ENCODE data around the gene TBCC. TPM values are rescaled to one million over a fixed set of nuclear protein-coding genes. Genes with fewer than 3 reads are reported as not detected.

The TBCC gene
- total RNA-seq, 1 experiment from 2014 or later = 38.7 TPM

DNA sequence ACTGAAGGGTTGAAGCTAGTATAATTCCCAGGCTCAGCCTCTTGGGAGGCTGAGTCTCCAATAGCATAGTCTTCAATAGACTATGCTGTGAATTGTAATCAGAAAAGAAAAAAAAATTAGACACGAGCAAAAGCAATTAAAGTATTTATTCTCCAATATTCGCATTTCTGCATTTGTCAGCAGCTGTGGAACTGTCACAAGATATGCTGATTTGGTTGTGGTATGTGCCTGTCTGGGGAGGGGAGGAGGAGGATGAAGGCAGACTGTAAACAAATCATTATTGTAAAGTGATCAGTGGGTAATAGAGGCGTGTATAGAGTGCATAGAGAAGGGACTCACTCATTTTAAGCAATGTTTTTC, 25.8 kb upstream of the TBCC start:
- no peak for DNase-seq (ENCODE audit: low spot score)

DNA sequence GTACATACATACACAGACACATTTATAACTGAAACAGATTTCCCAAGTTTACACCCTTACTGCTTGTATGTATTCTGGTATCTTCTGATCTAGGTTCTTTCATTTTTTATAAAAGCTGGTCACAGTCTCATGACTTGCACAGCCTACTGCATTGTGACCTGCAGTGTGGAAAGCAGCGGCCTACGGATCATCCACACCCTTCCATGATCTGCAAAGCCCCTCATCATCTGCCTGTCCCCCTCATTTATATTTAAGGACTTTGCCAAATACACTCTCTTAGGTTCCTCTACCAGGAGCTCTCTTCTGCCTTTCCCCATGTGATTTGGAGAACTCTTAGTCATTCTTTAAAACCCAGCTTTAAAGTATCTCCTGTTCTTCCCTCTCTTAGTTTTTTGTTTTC, 23.9 kb upstream of the TBCC start:
- DNase-seq (ENCODE audit: low spot score) = no peak

DNA sequence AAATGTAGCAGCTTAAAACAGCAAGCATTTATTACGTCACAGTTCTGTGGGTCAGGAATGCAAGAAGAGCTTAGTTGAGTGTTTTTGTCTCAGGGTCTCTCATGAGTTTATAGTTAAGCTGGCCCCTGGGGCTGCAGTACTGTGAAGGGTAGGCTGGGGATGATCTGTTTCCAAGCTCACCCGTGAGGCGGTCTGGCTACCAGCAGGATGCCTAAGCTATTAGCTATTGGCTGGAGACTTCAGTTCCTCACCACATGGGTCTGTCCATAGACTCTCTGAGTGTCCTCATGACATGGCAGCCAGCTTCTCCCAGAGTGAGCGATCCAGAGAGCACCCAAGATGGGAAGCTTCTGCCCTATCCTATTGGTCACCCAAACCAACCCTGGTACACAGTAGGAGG, 23.1 kb upstream of the TBCC start:
- DNase-seq (ENCODE audit: low spot score) = no peak

DNA sequence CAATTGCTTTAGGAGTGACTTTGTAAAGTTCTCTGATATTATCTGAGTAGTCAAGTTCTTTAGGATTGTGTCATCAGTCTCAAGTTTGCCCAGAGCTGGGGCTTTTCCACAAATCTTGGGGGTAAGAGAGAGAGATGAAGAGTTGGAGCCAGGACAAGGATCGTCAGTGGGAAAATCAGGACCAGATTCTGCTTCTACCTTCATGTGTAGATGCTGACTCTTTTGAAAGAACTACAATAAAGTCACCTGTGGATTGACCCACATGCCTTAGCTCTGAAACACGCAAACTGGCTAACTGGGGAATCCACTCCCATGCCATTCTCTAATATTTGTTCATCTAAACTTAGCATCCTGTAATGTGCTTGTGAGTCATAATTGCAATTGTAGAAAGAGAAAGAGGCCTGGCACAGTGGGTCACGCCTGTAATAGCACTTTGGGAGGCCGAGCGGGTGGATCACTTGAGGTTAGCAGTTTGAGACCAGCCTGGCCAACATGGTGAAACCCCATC, 20.3 kb upstream of the TBCC start:
- DNase-seq (ENCODE audit: low spot score) = no peak

DNA sequence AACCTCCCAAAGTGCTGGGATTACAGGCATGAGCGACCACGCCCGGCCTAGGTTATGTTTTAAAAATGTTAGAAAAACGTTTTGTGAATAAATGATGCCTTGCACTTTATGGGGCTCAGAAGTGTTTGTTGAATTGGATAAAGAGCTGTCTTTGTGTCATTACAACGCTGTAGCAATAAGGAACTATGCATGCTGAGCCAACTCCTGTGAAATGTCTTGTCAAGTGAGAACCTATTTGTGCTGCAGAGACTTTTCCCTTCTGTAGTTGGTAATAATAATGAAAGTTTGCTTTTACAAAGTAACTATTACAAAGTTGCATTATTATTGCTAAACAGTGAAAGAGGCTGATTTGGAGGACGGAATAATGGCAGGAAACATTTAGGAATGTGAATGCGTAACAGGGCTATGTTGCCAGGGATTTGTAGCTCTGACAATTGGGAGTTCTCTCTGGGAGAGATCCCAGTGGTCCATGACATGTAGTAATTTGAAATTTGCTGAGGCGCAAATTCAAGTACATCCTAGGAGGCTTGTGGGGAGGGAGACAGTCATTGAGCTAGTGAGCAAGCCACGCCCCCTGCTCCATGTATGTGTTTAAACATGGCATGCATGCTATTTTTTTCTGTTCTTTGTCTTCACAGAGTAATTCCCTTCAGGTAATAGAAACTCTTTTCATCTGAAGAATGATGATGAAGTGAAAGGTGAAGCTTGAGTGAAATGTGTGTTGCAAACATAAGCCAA, 19.2 kb upstream of the TBCC start:
- DNase-seq (ENCODE audit: low spot score) = no peak

DNA sequence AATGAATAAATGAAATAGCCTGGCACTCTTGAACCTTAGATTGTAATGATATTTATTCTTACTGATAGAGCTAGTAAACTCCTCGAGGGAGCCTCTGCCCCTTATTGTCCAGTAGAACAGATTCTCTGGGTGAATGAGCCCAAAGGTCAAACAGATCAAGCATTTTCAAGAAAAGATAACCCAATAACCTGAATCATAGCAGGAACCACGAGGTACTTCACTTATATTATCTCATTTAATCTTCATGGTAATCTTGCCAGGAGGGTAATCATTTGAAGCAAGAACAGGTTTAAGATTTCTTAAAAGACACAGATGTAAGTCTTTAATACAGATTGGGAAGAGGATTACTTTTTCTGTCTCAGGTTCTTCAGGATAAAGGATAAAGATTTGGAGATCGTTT, 17.0 kb upstream of the TBCC start:
- DNase-seq (ENCODE audit: low spot score) = no peak

DNA sequence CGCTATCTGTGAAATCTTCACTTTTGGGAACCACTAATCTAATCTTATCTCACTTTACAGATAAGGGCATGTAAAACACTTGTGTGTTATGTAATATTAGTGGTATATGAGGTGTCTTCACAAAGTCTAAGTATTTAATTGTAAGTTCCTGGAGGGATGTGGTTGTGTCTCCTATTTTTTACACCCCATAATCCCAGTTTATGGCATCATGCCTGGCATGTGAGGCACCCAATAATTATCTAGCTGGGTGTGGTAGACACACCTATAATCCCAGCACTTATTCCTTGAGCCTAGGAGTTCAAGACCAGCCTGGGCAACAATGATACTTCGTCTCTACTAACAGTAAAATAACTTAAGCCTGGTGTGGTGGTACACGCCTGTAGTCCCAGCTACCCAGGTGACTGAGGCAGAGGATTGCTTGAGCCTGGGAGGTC, 16.5 kb upstream of the TBCC start:
- no peak for DNase-seq (ENCODE audit: low spot score)

DNA sequence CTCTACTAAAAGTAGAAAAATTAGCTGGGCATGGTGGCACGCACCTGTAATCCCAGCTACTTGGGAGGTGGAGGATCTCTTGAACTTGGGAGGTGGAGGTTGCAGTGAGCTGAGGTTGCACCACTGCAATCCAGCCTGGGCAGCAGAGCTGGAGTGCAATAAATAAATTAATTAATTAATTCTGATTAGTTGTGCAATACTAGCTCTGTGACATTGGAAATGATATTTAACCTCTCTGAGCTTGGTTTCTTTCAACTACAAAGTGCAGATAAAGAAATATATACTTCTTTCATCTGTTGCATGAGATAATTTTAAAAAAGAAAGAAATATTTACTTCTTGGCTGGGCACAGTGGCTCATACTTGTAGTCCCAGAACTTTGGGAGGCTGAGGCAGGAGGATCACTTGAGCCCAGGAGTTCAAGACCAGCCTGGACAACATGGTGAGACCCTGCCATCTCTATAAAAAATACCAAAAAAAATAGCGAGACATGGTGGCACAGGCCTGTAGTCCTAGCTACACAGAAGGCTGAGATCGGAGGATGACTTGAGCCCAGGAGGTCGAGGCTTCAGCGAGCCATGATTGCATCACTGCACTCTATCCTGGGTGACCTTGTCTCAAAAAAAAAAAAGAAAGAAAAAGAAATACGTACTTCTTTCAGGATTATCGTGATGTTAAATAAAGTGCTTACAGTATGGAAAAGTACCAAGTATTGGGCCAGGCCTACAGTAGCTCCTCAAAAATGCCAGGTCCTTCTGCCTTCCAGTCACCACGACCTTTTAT, 15.6 kb upstream of the TBCC start:
- no peak for DNase-seq (ENCODE audit: low spot score)

DNA sequence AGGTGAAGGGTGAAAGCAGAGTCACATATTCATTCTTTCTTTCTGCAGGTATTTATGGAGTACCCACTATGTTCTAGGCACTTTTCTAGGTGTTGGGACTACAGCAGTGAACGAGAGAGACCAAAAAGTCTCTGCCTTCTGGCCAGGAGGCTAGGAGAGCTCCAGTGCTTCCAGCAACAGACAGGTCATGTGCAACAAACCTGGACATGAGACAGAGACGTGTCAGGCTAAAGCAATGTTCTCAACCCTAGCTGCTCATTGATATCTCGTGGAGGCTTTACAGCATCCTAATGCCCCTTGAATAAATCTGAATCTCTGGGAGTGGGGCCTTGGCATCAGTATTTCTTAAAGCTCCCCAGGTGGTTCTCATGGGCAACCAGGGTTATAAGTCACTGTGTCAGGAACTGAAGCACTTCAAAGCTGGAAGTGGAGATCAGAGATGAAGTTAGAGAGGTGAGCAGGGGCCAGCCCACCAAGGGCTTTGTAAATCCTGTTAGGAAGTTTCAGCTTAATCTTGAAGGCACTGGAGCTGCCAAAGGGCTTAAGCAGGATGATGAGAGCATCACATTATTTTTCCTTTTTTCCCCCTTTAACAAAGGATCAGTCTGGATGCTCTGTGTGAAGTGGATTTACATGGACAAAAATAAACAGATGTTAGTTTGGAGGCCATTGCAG, 13.0 kb upstream of the TBCC start:
- no peak for DNase-seq (ENCODE audit: low spot score)

DNA sequence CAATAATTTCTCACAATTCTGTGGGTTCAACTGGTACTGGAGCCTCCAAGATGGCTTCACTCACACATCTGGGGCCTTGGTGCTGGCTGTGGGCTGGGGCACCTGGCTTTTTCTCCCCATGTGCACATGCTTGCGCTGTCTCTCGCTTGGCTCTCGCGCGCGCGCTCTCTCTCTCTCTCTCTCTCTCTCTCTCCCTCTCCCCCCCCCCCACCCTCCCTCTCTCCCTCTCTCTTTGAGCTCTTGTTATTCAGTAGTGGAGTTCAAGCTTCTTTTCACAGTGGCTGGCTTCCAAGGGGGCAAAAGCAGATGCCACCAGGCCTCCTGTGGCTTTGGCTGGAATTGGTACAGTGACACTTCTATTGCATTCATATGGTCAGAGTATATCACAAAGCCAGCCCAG, 10.8 kb upstream of the TBCC start:
- DNase-seq (ENCODE audit: low spot score) = no peak

DNA sequence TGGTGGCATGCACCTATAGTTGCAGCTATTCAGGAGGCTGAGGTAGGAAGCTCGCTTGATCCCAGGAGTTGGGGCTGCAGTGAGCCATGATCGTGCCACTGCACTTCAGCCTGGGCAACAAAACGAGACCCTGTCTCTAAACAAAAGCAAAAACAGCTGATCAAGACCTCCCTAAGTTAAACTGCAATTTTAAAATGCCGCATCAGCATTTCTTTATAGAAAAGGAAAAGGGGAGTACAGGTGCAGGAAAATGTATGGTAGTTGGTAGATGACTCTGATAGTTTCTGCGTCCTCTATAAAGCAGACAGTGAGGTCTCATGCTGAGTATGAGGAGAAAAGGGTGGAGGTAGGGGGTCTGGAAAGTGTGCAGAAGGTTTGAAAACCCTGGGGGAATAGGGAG, 8.9 kb upstream of the TBCC start:
- DNase-seq (ENCODE audit: low spot score) = no peak

DNA sequence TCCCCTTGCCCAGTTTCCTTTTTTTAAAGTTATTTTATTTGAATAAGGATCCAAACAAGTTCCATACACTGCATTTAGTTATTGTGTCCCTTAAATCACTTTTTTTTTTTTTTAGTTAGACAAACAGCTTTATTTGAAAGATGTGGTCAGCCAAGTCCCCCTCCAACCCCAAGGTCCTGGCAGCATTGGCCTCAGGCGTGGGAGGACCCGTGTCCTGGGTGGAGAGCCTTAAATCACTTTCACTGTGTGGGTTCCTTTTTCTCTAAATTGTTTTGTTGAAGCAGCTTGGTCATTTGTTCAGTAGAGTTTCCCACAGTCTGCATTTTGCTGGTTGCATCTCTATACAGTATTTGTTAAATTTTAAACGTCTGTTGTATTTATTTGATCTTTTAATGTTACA, 5.2 kb upstream of the TBCC start:
- DNase-seq (ENCODE audit: low spot score) = no peak

DNA sequence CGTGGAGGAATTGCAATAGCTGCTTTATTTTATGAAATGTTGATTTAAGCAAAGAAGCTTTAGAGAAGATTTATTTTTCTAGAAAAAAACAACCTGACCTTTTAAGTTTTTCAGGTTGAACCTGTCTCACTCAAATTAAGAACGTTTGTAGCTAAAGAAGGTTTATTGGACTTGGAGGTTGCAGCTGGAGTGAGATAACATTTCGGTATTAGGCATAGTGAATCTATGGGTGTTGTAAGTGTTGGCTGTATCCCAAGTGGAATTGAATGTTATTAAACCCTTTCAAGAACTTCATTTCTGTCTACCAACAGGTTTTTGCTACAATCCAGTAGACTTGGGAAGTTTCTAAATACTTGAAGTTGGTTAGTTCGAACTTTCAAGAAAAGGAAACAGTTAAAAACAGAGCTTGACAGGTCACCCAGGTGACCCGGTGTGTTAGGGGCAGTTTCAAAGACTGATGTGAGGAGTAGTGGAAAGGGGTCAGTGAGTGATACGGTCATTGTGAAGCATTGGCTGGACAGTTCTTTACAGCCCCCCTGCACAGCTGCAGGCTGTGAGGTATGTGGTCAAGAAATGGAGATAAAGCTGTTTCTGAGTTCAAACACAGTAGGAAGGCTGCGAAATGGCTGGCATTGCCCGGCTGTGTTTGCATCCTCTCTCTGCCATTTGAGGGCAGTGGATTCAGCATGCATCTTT, 2.4 kb upstream of the TBCC start:
- no peak for DNase-seq (ENCODE audit: low spot score)

DNA sequence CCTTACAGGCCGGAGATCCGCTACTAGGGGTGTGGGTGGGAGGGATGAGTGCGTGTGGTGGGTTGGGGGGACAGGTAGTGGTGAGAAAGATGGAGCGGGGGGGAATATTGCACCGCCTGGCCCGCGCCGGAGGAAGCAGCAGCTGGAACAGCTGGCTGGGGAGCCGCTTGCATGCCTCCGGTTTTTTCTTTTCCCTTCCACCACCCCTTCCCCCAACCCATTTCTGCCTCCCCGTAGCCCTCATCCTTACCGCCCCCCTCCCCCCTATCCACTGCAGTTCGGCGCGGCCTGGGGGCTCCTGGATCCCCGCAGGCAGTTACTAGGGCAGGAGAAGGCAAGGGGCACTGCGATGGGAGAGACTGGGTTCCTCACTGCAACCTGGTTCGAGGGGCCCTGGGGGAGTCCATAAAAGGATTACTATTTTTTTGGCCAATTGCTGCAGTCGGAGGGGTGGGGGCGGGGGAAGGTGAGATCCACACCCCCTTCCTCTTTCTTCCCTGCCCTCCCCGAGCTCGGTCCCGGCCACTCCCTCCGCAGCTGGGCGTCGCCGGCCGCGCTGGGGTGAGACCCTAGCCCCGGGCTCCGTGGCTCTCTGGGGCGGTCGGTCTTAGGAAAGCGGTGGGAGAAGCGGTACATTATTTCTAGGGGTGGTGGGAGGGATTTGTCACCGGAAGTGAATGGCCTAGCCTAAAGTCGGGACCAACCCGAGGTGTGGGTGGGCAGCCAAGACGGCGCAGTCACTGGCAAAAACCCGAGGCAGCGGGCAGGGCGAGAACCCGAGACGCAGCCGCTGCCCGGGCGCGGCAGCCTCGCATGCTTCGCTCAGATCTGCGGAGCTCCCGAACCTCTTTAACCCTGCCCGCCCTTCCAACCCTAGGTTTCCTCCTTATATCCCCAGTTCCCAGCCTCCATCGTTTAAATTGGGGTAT, 824 bp upstream of the TBCC start:
- DNase-seq (ENCODE audit: low spot score) = peak; percentile 56

DNA sequence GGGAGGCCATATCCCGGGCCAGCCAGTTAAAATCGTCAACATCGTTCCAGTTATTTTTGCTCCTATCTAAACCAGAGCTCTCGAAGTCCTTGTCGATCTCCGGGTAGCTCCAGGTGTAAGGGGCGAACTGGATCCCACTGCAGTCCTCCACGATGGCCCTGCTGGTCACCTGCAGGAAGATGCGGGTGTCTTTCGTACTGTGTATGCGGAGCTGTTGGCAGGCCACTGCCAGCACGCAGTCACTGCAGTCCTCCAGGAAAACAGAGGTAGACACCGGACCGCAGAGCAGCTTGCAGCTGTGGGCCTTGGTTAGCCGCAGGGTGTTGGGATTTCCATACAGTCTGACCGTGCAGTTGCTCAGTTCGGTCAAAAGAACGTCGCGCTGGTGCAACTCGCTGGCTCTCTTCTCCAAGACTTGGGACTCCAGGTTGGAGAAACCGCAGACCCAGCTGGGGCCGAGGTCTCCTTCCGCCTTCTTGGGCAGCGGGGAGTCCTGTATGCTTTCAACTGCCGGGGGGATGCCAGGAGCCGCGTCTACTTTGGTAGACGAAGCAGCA, 742 bp downstream of the TBCC start:
- peak; percentile 52 for DNase-seq (ENCODE audit: low spot score)

DNA sequence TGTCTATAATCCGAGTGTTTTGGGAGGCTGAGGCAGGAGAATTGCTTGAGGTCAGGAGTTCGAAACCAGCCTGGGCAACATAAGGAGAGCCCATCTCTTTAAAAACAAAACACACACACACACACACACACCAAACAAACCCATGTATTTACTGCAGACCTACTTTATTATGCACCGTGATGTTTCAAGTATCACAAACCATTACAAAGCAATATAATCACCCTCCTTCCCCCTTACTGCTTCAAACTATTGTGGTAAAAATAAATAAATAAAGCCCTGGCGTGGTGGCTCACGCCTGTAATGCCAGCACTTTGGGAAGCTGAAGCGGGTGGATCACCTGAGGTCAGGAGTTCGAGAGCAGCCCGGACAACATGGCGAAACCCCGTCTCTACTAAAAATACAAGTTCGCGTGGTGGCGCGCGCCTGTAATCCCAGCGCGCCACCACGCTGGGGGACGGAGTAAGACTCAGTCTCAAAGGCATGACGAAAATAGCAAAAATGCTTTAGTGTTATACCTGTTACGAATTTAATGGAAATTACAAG, 1.5 kb downstream of the TBCC start:
- DNase-seq (ENCODE audit: low spot score) = no peak

DNA sequence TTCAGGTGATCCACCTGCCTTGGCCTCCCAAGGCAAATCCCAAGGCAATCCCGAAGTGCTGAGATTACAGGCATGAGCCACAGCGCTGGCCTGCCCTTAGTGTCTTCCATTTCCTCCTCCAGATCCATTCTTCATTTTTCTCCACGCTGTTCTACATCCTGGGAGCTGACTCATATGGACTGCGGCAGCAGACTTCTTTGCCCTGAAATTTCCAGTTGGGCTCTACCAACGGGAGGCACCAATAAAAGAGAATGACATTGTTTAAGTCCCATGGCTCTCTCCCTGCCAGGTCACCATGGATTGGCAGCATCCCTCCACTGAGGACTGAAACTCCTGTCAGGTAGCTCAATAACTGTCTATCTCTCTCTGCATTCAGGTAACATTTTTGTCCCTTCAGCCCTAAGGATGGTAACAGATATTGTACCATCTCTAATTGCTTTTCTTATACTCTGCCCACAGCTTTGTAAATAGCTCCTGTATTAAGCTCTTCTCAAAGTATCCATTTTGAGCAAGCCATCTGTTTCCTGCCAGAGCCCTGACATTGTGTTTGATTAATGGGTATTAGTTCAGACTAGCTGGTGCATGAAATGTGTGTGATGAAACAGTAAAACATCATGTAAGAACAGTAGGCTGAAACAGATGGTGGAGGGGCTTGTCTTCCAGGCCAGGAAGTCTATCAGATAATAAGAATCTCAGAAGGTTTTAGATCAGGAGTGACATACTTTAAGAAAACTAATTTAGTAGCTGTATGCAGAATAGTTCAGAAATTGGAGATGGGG, 3.6 kb downstream of the TBCC start:
- DNase-seq (ENCODE audit: low spot score) = no peak

DNA sequence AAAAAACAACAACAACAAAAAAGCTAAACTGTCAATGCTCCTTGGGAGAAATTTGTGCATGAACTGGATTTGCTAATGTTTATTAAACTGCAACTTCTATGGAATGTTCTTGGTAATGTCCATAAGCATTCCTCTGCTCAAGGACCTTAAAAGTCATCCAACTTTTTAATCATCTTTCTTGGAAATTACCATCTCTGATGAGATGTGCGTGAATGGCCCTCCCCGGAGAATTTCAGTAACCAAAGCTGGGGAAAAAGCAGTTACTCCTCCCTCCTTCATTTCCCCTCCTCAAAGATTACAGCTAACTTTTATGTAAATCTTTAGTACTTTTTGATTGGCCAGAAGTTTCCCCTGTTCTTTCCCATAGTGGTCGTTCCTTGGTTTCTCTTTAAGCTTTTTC, 5.2 kb downstream of the TBCC start:
- DNase-seq (ENCODE audit: low spot score) = no peak

DNA sequence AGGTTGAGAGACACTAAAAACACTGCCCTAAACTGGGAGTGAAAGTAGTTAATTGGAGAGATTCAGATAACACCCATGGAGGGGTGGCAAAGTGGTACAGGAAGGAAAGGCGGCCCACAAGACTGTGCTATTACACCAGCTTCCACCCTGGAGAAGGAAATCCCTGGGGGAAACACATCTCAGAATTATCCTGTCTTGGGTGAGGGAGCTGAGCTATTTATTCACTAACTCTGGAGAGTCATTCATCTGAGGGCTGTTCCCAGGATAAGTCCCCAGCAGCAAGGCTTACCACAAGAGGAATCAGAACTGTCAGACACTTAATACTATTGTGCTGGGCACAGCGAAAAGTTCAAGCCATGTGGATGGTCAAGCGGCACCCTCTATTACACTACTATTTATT, 9.9 kb downstream of the TBCC start:
- DNase-seq (ENCODE audit: low spot score) = no peak

All from HT-29 (cell line).